Left lung (tissue), 10 donors: ENCODE measurements around the gene LCN10. TPM values are rescaled to one million over a fixed set of nuclear protein-coding genes. Genes with fewer than 3 reads are reported as not detected.
A peak's percentile ranks its signal among the peaks of the same experiment; 100 is the strongest.

ENCODE experiments used
- ATAC-seq: fragments of 200-7000 bp; cut with Tn5 transposase; one replicate; pipeline ENCODE4 v1.9.1; 2020; ENCODE audit warnings: moderate library complexity
- DNase-seq, 4 donors: peaks; one replicate each; pipeline ENCODE4 v3.0.0-alpha.2; 2013 to 2020
- H3K27ac ChIP-seq, 2 donors: fragments of 200-600 bp; sonication (generic) in 1 of 2; one replicate each; pipeline versions ENCODE4 v1.5.0 to v1.8.0; 2020 to 2021
- H3K27me3 ChIP-seq, 2 donors: fragments of 200-600 bp; sonication (generic) in 1 of 2; one replicate each; pipeline versions ENCODE4 v1.5.0 to v1.8.0; 2020 to 2021
- H3K36me3 ChIP-seq, 2 donors: fragments of 200-600 bp; sonication (generic) in 1 of 2; one replicate each; pipeline versions ENCODE4 v1.5.0 to v1.8.0; 2020 to 2021
- H3K4me1 ChIP-seq, 2 donors: fragments of 200-600 bp; one replicate each; pipeline ENCODE4 v1.8.0; 2021
- H3K4me3 ChIP-seq, 2 donors: fragments of 200-600 bp; sonication (generic) in 1 of 2; one replicate each; pipeline versions ENCODE4 v1.5.0 to v1.8.0; 2020 to 2021; ENCODE audit warnings: mild to moderate bottlenecking in 1 of 2
- H3K9me3 ChIP-seq, 2 donors: fragments of 200-600 bp; sonication (generic) in 1 of 2; one replicate each; pipeline versions ENCODE4 v1.5.0 to v1.8.0; 2020 to 2021
- intact Hi-C, 2 donors: fragments of 100-400 bp; cut with DNase I; formaldehyde crosslinking; loops; one replicate each; pipeline versions ENCODE4 v1.11.2 to v1.14.2; 2022
- polyA plus RNA-seq, 6 donors: library from polyadenylated mRNA; unstranded; fragments of 120-200 nt; gene quantifications; one replicate each; pipeline ENCODE4 v1.2.1, GENCODE V29; 2013; ENCODE audit not compliant: insufficient read length in 6 of 6
- total RNA-seq, 2 donors: library from RNA; stranded (reverse); fragmentation: NEBNext Ultra II Directional; extraction: Animal tissue kit (Norgen Biotek cat#: 25700); gene quantifications; one replicate each; pipeline ENCODE4 v1.2.1, GENCODE V29; 2021
- TF ChIP-seq, protein P1 (sequence below), 2 donors: fragments of 200-600 bp; sonication (generic) in 1 of 2; IDR thresholded peaks; one replicate each; pipeline versions ENCODE4 v1.5.0 to v1.8.0; 2021; ENCODE audit warnings: antibody characterized with exemption in 2 of 2
- donor health status: DM: no; HTN: yes; CAD: no.
- donor health status: DM: no; HTN: no; CAD: no.

LCN10 gene
- total and polyA plus RNA-seq, 8 donors, result 0.11 to 10.0 (median 0.28) TPM; not detected in 2

- peaks cover 12 to 51% of the 10 kb centered on the region in 2 donors for H3K4me1 ChIP-seq
- no peaks in the 10 kb centered on the region for H3K9me3 ChIP-seq
- TF ChIP-seq, protein P1, sequence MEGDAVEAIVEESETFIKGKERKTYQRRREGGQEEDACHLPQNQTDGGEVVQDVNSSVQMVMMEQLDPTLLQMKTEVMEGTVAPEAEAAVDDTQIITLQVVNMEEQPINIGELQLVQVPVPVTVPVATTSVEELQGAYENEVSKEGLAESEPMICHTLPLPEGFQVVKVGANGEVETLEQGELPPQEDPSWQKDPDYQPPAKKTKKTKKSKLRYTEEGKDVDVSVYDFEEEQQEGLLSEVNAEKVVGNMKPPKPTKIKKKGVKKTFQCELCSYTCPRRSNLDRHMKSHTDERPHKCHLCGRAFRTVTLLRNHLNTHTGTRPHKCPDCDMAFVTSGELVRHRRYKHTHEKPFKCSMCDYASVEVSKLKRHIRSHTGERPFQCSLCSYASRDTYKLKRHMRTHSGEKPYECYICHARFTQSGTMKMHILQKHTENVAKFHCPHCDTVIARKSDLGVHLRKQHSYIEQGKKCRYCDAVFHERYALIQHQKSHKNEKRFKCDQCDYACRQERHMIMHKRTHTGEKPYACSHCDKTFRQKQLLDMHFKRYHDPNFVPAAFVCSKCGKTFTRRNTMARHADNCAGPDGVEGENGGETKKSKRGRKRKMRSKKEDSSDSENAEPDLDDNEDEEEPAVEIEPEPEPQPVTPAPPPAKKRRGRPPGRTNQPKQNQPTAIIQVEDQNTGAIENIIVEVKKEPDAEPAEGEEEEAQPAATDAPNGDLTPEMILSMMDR (IDR thresholded peaks at IDR 0.05), result no peak
- intact Hi-C loops, result no loop called here
- peaks cover 4 to 16% of the 10 kb centered on the region in 2 donors for H3K27me3 ChIP-seq
- ATAC-seq, result no peak
- no peak overlapping the region for H3K4me3 ChIP-seq
- DNase-seq, result no peak
- no peak overlapping the region for H3K27ac ChIP-seq
- H3K36me3 ChIP-seq, result no peaks in the 10 kb centered on the region
Measured at GRCh38 chr9:136701668-136702053, 41.1 kb downstream of the LCN10 start.

- intact Hi-C loops, result no loop called here
- H3K27me3 ChIP-seq, result peaks cover 4 to 16% of the 10 kb centered on the region in 2 donors
- H3K9me3 ChIP-seq, result no peaks in the 10 kb centered on the region
- ATAC-seq (peak; percentile 12), DNase-seq (peak in 1 of 4 donors; percentile 80)
- no peak overlapping the region for H3K27ac ChIP-seq
- no peak overlapping the region for H3K4me3 ChIP-seq
- H3K4me1 ChIP-seq, result peaks cover 12 to 56% of the 10 kb centered on the region in 2 donors
- no peaks in the 10 kb centered on the region for H3K36me3 ChIP-seq
- TF ChIP-seq, protein P1 (IDR thresholded peaks at IDR 0.05), result no peak
Measured at GRCh38 chr9:136700959-136701667, 41.6 kb downstream of the LCN10 start.

DNA sequence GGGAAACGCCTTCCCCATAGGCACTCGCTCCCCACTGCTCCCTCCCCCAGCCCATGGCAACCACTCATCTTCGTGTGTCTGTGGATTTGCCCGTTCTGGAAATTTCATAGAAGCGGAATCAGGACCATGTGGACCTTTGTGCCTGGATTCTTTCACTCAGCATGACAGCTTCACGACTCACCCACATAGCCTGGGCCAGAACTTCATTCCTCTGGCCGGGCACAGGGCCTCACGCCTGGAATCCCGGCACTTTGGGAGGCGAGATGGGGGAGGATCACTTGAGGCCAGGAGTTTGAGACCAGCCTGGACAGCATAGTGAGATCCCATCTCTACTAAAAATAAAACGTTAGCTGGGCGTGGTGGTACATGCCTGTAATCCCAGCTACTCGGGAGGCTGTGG, 42.4 kb downstream of the LCN10 start:
- ATAC-seq, result no peak
- H3K4me1 ChIP-seq, result peaks cover 15 to 61% of the 10 kb centered on the region in 2 donors
- intact Hi-C loops, result no loop called here
- TF ChIP-seq, protein P1 (IDR thresholded peaks at IDR 0.05), result no peak
- H3K27me3 ChIP-seq, result peaks cover 4 to 16% of the 10 kb centered on the region in 2 donors
- DNase-seq, result no peak
- no peaks in the 10 kb centered on the region for H3K36me3 ChIP-seq
- H3K4me3 ChIP-seq, result no peak overlapping the region
- H3K27ac ChIP-seq, result no peak overlapping the region
- no peaks in the 10 kb centered on the region for H3K9me3 ChIP-seq

- Histone ChIP-seq H3K27ac (peak overlapping the region in 1 of 2 donors; percentile 90), H3K4me3 (no peak overlapping the region), H3K4me1 (peaks cover 15 to 73% of the 10 kb centered on the region in 2 donors), H3K9me3 (no peaks in the 10 kb centered on the region), H3K36me3 (no peaks in the 10 kb centered on the region), H3K27me3 (peaks cover 4 to 16% of the 10 kb centered on the region in 2 donors)
- ATAC-seq (no peak), DNase-seq (no peak)
- TF ChIP-seq, protein P1 (IDR thresholded peaks at IDR 0.05), result no peak
- intact Hi-C loops, result no loop called here
Measured at GRCh38 chr9:136698635-136699246, 44.0 kb downstream of the LCN10 start.

GRCh38 chr9:136697821-136698526, 44.8 kb downstream of the LCN10 start:
- TF ChIP-seq, protein P1 (IDR thresholded peaks at IDR 0.05), result no peak
- H3K4me1 ChIP-seq, result peaks cover 22 to 81% of the 10 kb centered on the region in 2 donors
- intact Hi-C loops, result no loop called here

More at GRCh38 chr9:136697821-136698526, 44.8 kb downstream of the LCN10 start:
- Histone ChIP-seq H3K4me3 (no peak overlapping the region), H3K36me3 (no peaks in the 10 kb centered on the region), H3K27me3 (peaks cover 4 to 16% of the 10 kb centered on the region in 2 donors), H3K27ac (peak overlapping the region; percentile 53 to 90), H3K9me3 (no peaks in the 10 kb centered on the region)
- DNase-seq (peak in 1 of 4 donors; percentile 66), ATAC-seq (peak; percentile 6)
